GM10248 (cell line): ENCODE data around the gene ANGPTL2.

Experiments
- CTCF ChIA-PET: fragments of 300-600 bp; sonication (Branson Sonifier 250); formaldehyde crosslinking; extraction: SDS; loops from one replicate; lab custom pipeline; 2021; ENCODE audit warnings: antibody characterized with exemption; lab: Yijun Ruan, JAX
- POLR2A ChIA-PET: fragments of 350-650 bp; sonication (Branson Sonifier 250); formaldehyde crosslinking; extraction: SDS; loops from one replicate; lab custom pipeline; 2020; ENCODE audit warnings: antibody characterized with exemption; lab: Yijun Ruan, JAX
- DNase-seq: peaks from one replicate; pipeline ENCODE4 v3.0.0; 2012; ENCODE audit errors: extremely low spot score
- CTCF ChIP-seq: IDR thresholded peaks from 2 replicates; pipeline ENCODE4 v1.5.1; 2012; ENCODE audit warnings: mild to moderate bottlenecking, low read depth; ENCODE audit errors: extremely low read depth, missing control alignments, control extremely low read depth

ANGPTL2 gene

GRCh38 chr9:127143920-127144465 is 21.6 kb upstream of the ANGPTL2 start:
- TF ChIP-seq CTCF = no peak
- no peak for DNase-seq
- ChIA-PET POLR2A (no interaction called here), CTCF (interaction anchor here (0.7 to 1.3 kb wide), 3 partner anchors 10 to 21 kb away, joined by 3 to 4 read pairs (median 3); no protein-coding TSS in a partner anchor)

GRCh38 chr9:127142931-127143464 is 20.6 kb upstream of the ANGPTL2 start:
- CTCF ChIA-PET = interaction anchor here (0.7 to 1.3 kb wide), 2 partner anchors 11 to 22 kb away, joined by 3 to 4 read pairs; no protein-coding TSS in a partner anchor

DNA sequence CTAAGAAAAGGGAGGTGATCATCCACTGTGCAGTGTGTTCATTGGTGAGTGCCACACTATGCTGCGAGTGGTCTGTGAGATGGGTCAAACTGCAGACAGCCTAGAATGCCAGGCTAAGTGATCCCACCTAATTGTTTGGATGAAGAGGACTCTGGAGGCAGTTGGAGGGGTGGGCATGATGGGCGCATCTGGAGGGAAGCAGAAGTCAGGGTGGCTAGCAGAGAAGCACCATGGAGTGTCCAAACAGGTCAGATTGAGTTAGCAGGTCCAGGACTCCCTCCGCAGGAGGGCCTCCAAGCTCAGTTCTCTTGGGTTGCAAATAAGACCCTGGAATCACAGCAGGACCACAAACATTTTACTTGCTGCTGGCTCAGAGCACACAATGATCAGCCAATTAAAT is 19.9 kb upstream of the ANGPTL2 start:
- ChIA-PET CTCF (no interaction called here), POLR2A (no interaction called here)

More at GRCh38 chr9:127142931-127143464, 20.6 kb upstream of the ANGPTL2 start:
- no peak for DNase-seq
- no peak for TF ChIP-seq CTCF
- POLR2A ChIA-PET = no interaction called here

GRCh38 chr9:127140842-127141675 is 18.6 kb upstream of the ANGPTL2 start:
- no peak for DNase-seq
- ChIA-PET POLR2A (no interaction called here), CTCF (interaction anchor here (1.6 kb wide), 1 partner anchor 58 kb away, joined by 6 read pairs; no protein-coding TSS in a partner anchor)
- no peak for TF ChIP-seq CTCF

More for the DNA sequence above, 19.9 kb upstream of the ANGPTL2 start:
- DNase-seq = no peak
- no peak for TF ChIP-seq CTCF

GRCh38 chr9:127140181-127140580 is 17.7 kb upstream of the ANGPTL2 start:
- POLR2A ChIA-PET = no interaction called here
- CTCF ChIA-PET = interaction anchor here (0.6 to 1.6 kb wide), 2 partner anchors 39 to 59 kb away, joined by 3 to 6 read pairs; no protein-coding TSS in a partner anchor
- no peak for DNase-seq
- no peak for TF ChIP-seq CTCF

DNA sequence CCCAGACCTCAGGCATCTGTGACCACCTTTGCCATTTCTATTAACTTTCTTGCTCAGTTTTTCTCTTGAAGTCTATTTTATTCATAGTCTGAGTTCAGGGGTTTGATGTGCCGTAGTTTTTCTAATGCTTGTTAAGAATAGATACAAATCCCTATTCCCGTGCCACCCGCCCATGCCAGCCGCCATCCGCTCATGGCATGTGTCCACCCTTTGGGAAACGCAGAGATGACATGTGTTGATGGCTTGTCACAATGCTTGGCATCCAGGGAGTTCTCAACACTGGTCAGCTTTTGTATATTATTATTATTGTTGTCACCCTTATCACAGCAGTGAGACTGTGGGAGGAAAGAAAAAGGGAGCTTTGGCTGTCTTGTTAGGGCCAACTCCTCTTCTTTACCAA is 17.3 kb upstream of the ANGPTL2 start:
- TF ChIP-seq CTCF = no peak
- ChIA-PET POLR2A (no interaction called here), CTCF (interaction anchor here (0.6 to 1.6 kb wide), 2 partner anchors 38 to 59 kb away, joined by 3 to 6 read pairs; no protein-coding TSS in a partner anchor)
- DNase-seq = no peak
